Measurements from ENCODE around the gene SLC6A18.

Gene SLC6A18

DNA sequence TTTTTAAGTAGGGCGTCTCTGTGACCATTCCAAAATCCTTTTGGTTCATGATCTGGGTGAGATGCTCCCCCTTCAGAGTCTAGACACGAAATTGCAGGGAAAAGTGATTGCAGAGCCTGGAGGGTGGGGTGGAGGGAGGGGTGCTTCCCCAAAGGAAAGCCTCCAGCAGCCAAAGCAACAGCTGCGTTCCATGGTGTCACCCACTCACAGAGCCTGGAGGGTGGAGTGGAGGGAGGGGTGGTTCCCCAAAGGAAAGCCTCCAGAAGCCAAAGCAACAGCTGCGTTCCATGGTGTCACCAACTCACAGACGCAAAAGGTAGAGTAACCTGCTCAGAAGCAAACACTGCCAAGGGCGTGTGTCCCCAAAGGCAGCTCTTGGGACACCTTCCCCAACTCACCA lies 22.6 kb downstream of the SLC6A18 start:
- no peak for DNase-seq (ENCODE audit: low read depth)
- no peak overlapping the region for H3K4me3 ChIP-seq (replicated peaks; ENCODE audit: low read depth, low read length)
- TF ChIP-seq, protein P1, sequence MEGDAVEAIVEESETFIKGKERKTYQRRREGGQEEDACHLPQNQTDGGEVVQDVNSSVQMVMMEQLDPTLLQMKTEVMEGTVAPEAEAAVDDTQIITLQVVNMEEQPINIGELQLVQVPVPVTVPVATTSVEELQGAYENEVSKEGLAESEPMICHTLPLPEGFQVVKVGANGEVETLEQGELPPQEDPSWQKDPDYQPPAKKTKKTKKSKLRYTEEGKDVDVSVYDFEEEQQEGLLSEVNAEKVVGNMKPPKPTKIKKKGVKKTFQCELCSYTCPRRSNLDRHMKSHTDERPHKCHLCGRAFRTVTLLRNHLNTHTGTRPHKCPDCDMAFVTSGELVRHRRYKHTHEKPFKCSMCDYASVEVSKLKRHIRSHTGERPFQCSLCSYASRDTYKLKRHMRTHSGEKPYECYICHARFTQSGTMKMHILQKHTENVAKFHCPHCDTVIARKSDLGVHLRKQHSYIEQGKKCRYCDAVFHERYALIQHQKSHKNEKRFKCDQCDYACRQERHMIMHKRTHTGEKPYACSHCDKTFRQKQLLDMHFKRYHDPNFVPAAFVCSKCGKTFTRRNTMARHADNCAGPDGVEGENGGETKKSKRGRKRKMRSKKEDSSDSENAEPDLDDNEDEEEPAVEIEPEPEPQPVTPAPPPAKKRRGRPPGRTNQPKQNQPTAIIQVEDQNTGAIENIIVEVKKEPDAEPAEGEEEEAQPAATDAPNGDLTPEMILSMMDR (IDR thresholded peaks at IDR 0.05; ENCODE audit: low read length, missing control alignments) = no peak

DNA sequence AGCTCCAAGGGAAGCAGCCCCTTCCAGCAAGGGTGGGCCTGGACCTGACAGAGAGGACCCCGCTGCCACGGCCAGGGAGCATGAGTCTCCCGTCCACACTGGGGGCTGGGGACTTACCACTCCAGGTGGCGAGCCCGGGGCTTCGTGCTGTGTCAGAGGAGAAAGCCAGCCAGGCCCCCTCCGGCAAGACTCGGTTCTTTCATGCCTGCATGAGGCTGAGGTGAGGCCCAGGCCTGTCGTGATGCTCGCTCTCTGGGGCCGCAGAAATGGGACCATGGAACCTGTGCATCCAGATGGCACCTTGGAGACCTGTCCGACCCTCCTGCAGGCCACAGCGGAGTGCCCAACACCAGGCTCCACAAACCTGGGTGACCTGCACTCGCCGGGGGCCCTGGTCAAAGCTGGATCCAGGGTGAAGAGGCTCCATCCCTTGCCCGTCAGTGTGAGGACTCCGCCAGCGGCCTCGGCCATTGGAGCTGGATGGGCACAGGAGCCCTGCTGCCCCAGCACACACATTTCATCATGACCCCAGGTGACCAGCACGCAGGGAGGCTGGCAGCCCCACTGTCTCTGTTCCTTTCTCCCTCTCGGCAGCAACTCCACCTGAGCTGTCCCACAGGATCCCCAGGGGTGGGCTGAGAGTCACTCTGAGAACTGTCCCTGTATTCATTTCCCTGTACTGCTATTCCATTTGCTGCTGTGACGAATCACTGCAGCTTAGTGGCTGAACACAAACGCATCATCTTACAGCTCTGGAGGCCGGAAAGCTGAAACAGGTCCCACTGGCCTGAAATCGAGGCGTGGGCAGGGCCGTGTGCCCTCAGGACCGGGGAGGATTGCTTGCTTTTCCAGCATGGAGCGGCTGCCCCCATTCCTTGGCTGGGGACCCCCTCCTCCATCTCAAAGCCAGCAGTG lies 24.4 kb downstream of the SLC6A18 start:
- no peak for DNase-seq (ENCODE audit: low read depth)
- H3K4me3 ChIP-seq (replicated peaks; ENCODE audit: low read depth, low read length) = no peak overlapping the region
- TF ChIP-seq, protein P1 (IDR thresholded peaks at IDR 0.05; ENCODE audit: low read length, missing control alignments) = no peak

DNA sequence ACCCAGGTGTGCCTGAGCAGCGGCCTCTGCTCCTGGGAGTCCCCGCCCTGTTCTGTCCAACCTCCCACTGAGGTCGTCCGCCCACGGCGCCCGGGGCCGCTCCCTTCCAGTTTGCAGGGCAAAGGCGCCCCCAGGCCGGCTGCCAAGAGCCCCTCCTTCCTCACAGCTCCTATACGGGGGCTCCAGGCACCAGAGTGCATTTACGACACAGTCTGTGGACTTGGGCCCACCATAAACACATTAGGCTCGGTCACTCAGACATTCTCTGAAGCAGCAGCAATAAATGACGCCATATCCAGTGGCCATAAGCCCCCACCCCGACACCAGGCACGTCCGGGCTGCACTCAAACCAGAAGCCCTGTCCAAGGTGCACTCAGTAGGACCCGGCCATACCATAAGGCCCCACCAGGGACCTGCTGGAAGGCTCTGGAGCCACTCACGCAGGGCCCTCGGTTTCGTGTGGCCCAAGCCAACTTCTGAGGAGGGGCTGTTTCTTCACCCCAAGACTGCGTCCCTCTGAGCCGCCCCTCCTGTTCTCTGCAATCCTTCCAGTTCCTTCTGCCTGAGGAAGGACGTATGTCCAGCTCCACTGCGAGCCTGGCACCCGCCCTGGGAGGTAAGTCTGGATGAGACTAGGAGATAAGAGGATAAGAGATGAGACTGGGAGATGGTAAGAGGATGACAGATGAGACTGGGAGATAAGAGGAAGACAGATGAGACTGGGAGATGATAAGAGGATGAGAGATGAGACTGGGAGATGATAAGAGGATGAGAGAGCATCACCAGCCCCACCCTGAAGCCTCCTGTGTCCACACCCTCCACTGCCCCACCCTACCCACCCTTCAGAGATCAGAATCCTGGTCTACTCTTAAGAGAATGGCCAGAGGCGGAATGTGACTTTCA lies 26.7 kb downstream of the SLC6A18 start:
- TF ChIP-seq, protein P1 (IDR thresholded peaks at IDR 0.05; ENCODE audit: low read length, missing control alignments) = no peak
- H3K4me3 ChIP-seq (replicated peaks; ENCODE audit: low read depth, low read length) = no peak overlapping the region
- DNase-seq (ENCODE audit: low read depth) = no peak

DNA sequence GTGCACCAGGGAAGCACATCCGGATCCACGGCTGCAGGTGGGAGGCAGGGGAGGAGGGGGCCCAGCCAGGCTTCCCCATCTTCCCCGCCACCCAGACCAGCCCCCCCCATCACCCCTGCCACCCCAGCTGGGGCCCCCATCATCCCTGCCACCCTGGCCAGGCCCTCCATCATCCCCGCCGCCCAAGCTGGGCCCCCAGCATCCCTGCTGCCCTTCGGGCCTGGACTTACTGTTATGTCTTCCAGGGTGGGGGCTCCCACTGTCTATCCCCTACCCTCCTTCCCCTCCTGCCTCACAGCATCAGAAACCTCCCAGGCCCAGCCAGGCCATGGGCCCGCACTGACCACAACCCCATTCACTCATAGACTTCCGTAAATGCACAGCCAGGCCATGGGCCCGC lies 27.5 kb downstream of the SLC6A18 start:
- DNase-seq (ENCODE audit: low read depth) = no peak
- H3K4me3 ChIP-seq (replicated peaks; ENCODE audit: low read depth, low read length) = no peak overlapping the region
- TF ChIP-seq, protein P1 (IDR thresholded peaks at IDR 0.05; ENCODE audit: low read length, missing control alignments) = no peak

DNA sequence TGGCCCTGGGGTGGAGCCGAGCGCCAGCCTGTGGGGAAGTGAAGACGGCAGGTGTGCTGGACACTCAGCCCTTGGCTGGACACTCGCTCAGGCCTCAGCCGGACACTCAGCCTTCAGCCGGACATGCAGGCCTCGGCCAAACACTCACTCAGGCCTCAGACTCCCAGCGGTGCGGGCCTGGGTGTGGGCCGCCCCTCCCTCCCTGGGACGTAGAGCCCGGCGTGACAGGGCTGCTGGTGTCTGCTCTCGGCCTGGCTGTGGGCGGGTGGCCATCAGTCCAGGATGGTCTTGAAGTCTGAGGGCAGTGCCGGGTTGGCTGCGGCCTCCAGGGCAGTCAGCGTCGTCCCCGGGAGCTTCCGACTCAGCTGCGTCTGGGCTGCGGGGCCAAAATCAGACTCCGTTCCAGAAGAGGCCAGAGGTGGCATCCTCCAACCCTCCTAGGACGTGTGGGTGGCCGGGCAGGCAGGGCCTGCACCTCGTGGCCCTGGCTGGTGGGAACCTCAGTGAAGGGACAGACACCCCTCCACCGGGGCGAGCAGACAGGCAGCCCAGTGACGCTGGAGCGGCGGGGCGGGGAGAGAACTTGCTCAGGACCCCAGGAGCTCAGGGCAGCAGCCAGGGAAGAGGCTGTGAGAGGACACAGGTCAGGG lies 28.4 kb downstream of the SLC6A18 start:
- no peak for DNase-seq (ENCODE audit: low read depth)
- TF ChIP-seq, protein P1 (IDR thresholded peaks at IDR 0.05; ENCODE audit: low read length, missing control alignments) = no peak
- no peak overlapping the region for H3K4me3 ChIP-seq (replicated peaks; ENCODE audit: low read depth, low read length)

DNA sequence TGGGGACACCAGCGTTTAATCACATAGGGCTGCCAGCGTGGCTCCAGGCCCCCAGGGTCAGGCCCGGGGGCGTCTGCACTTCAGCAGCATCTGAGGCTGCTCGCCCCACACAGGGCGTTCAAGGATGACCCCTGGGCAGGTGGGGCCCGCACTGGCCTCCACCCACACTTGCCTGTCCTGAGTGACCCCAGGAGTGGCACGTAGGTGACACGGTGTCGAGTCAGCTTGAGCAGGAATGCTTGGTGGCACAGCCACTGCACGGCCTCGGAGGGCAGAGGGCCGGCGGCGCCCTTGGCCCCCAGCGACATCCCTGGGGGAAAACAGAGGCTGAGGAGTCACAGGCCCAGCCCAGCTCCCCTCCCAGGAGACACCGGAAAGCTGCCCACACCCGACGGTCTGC lies 29.0 kb downstream of the SLC6A18 start:
- TF ChIP-seq, protein P1 (IDR thresholded peaks at IDR 0.05; ENCODE audit: low read length, missing control alignments) = no peak
- H3K4me3 ChIP-seq (replicated peaks; ENCODE audit: low read depth, low read length) = no peak overlapping the region
- no peak for DNase-seq (ENCODE audit: low read depth)
